Epithelial cell of proximal tubule (primary cell): ENCODE results near the gene SH2D3C. TPM values are rescaled to one million over a fixed set of nuclear protein-coding genes. Genes with fewer than 3 reads are reported as not detected.

Experiments used
- DNase-seq: peaks from one replicate; pipeline ENCODE4 v3.0.0-alpha.2; 2011; ENCODE audit warnings: low read depth
- H3K4me3 ChIP-seq: 2 replicates; pipeline ENCODE4 v1.5.1; 2011; ENCODE audit warnings: low read depth, mild to moderate bottlenecking, low read length
- CTCF ChIP-seq: conservative IDR thresholded peaks from 2 replicates; pipeline ENCODE4 v1.5.1; 2012; ENCODE audit warnings: low read depth, mild to moderate bottlenecking, low read length
- total RNA-seq: library from RNA; depleted of rRNA; stranded (reverse); fragments of >200 nt; gene quantifications from 2 replicates; pipeline ENCODE4 v1.2.3, GENCODE V29; 2015

Gene SH2D3C
- total RNA-seq, 1 donor from 2014 or later: not detected

GRCh38 chr9:127773981-127774380, 4.5 kb downstream of the SH2D3C start:
- no peak for TF ChIP-seq CTCF
- DNase-seq: no peak

GRCh38 chr9:127773272-127773671, 5.2 kb downstream of the SH2D3C start:
- TF ChIP-seq CTCF: no peak
- H3K4me3 ChIP-seq: no peak overlapping the region
- DNase-seq: no peak

More at GRCh38 chr9:127773981-127774380, 4.5 kb downstream of the SH2D3C start:
- no peak overlapping the region for H3K4me3 ChIP-seq

- no peak for TF ChIP-seq CTCF
- no peak overlapping the region for H3K4me3 ChIP-seq
- no peak for DNase-seq
These were observed 5.9 kb downstream of the SH2D3C start for GRCh38 chr9:127772603-127773002.

GRCh38 chr9:127771570-127772189, 6.8 kb downstream of the SH2D3C start:
- DNase-seq: no peak

GRCh38 chr9:127770905-127771569, 7.4 kb downstream of the SH2D3C start:
- no peak for TF ChIP-seq CTCF
- peak overlapping the region; percentile 53 for H3K4me3 ChIP-seq
- DNase-seq: peak; percentile 62

More at GRCh38 chr9:127771570-127772189, 6.8 kb downstream of the SH2D3C start:
- peak overlapping the region; percentile 53 for H3K4me3 ChIP-seq
- TF ChIP-seq CTCF: no peak

- no peak overlapping the region for H3K4me3 ChIP-seq
- no peak for DNase-seq
- no peak for TF ChIP-seq CTCF
These were observed 7.9 kb downstream of the SH2D3C start for GRCh38 chr9:127770583-127770904.
